ENCODE data around the gene ANKEF1.
A peak's percentile ranks its signal among the peaks of the same experiment; 100 is the strongest.

The ANKEF1 gene

DNA sequence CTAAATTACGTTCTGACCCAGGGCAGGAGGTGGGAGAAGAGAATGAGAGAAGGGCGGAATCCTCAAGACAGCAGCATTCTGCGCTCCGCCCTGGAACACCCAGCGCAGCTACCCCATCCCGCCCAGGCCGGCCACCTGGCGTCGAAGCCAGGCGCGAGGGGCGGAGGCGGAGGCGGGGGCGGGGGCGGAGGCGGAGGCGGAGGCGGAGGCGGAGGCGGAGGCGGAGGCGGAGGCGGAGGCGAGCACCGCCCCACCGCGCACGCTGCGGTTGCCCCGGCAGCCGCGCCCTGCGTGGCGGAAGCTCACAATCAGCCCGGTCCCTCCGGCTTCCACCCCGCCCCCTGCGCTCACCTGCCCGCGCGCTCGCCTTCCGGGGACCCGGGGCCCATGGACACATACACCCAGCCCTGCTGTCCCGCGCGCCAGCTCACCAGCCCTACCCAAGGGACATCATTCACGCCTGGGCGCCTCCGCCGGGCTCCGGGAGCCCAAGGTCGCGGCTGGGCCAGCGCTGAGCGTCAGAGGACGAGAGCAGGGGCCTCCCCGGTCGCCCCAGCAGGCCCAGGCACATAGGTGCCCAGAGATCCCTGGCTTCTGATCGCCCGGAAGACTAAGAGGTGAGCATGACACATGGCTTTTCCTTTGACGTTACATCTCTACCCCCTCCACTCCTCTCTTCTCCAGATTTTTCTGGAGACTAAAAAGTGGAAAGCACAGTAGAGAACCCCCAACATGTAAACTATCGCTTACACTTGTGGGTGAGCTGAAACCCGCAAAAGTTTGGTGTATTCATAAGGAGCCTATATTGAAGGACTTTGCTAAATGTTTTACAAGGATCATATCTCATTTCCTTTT, at the start of gene ANKEF1:
Gene ANKEF1 (plus strand): TSS at position 271 of the 855 bp plus-strand sequence. CDS start 3,315 bp downstream, outside the sequence.
- DNase-seq (ENCODE audit: low spot score in 2 of 2) (peak; percentile 69 to 70), ATAC-seq (ENCODE audit: low read depth) (peak; percentile 96)
- no peaks in the 10 kb centered on the region for H3K9me3 Mint-ChIP-seq
- peak within 1 kb of the TSS; percentile 72 for H3K4me3 Mint-ChIP-seq
- H3K36me3 Mint-ChIP-seq = no peaks in the 10 kb centered on the region
- peak within 1 kb of the TSS; percentile 53 for H3K27ac Mint-ChIP-seq
- no peaks in the 10 kb centered on the region for H3K27me3 Mint-ChIP-seq
- H3K4me1 Mint-ChIP-seq = peaks cover 10% of the 10 kb centered on the region

DNA sequence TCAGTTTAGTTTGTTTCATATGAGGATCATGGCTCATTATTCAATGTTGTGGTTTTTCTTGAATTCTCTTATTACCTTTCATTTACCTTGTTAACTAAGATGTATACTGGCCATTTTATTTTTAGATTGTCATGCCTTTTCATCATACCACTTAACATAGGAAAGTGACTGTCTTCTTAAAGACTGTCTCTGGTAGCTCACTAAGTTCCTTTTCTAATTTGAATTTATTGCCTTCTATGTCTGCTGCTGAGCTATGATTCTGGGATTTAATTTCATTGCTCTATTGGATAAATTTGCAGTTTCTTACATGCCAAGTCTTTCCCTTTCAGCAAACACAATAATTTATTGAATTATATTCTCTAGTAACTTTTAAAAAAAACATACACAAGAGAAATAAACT, 49.5 kb upstream of the ANKEF1 start:
- Mint-ChIP-seq H3K9me3 (no peaks in the 10 kb centered on the region), H3K36me3 (no peaks in the 10 kb centered on the region), H3K4me3 (no peak overlapping the region), H3K4me1 (no peaks in the 10 kb centered on the region), H3K27ac (no peak overlapping the region), H3K27me3 (peaks cover 4% of the 10 kb centered on the region)
- DNase-seq (ENCODE audit: low spot score in 2 of 2) = no peak
- ATAC-seq (ENCODE audit: low read depth) = no peak

DNA sequence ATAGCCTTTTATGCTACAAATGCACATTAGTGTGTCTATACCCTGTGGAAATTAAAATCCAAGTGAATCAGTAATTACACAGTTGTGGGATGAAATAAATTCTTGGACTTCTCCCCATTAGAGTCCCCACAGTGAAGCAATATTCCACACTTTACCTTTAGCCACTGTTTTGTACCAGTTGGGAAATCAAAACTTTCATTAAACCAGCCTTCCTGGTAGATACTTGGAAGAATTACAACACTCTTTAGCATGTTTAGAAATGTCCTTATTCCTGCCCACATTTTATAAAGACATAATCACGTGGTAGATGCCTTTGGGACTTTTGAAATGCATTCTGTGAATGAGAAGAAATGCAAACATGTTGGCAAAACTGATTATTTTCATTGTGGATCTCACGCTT, 49.0 kb upstream of the ANKEF1 start:
- no peak for DNase-seq (ENCODE audit: low spot score in 2 of 2)
- H3K4me1 Mint-ChIP-seq = no peaks in the 10 kb centered on the region
- H3K27ac Mint-ChIP-seq = no peak overlapping the region
- ATAC-seq (ENCODE audit: low read depth) = no peak
- no peak overlapping the region for H3K4me3 Mint-ChIP-seq
- H3K36me3 Mint-ChIP-seq = no peaks in the 10 kb centered on the region
- H3K9me3 Mint-ChIP-seq = no peaks in the 10 kb centered on the region
- peaks cover 4% of the 10 kb centered on the region for H3K27me3 Mint-ChIP-seq

DNA sequence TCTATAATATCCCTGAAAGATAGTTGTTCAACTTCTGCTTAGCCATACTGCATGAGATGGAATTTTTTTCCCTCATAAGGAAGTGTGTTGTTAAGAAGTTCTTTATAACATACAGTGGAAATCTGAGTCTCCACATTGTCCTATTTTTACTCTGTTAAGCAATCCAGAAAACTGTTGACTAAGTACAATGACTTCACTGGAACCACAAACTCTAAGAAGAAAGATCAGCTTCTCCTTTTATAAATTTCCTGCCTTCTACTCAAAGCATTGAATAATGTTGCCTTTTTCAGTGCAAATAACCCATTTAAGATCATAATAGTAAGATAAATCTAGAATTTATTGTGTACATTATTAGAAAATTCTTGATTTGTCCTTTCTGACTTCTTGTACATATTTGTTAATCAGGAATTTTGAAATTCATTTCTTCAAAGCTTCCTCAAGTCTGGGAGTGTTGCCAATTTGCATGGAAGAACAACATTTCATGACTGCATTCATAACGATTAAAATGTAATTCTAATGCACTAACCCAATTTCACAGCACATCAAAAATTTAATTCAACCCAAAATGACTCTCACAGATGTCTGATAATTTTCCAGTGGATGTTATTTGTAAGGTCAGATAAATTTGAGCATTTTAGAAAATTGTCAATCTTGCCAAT, 45.6 kb upstream of the ANKEF1 start:
- ATAC-seq (ENCODE audit: low read depth) = no peak
- Mint-ChIP-seq H3K27ac (no peak overlapping the region), H3K36me3 (no peaks in the 10 kb centered on the region), H3K9me3 (no peaks in the 10 kb centered on the region), H3K4me1 (no peaks in the 10 kb centered on the region), H3K27me3 (peaks cover 8% of the 10 kb centered on the region), H3K4me3 (no peak overlapping the region)
- no peak for DNase-seq (ENCODE audit: low spot score in 2 of 2)

DNA sequence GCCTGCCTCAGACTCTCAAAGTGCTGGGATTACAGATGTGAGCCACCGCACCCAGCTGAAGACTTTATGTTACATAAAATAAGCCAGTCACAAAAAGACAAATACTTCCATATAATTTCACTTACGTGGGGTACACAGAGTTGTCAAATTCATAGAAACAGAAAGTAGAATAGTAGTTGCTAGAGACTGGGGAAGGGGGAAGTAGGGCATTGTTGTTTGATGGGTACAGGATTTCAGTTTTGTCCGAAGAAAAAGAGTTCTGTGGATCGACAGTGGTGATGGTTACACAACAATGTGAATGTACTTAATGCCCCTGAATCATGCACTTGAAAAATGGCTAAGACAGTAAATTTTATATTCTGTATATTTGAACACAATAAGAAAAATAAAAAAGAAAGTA, 41.6 kb upstream of the ANKEF1 start:
- peaks cover 6% of the 10 kb centered on the region for H3K27me3 Mint-ChIP-seq
- H3K4me3 Mint-ChIP-seq = no peak overlapping the region
- H3K4me1 Mint-ChIP-seq = no peaks in the 10 kb centered on the region
- H3K9me3 Mint-ChIP-seq = peaks cover 3% of the 10 kb centered on the region
- no peak overlapping the region for H3K27ac Mint-ChIP-seq
- H3K36me3 Mint-ChIP-seq = peaks cover 2% of the 10 kb centered on the region
- no peak for ATAC-seq (ENCODE audit: low read depth)
- DNase-seq (ENCODE audit: low spot score in 2 of 2) = no peak

DNA sequence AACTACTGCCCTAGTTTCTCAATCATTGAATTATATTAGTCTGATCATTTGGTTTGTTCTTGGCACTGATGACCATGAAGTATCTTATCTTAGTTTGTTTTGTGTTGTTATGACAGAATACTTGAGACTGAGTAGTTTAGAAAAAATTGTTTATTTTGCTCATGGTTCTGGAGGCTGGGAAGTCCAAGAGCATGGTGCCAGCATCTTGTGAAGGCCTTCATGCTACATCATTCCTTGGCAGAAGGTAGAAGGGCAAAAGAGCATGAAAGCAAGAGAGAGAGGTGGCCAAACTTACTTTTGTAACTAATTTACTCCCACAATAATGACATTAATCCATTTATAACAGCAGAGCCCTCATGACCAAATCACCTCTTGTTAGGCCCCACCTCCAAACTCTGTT, 40.1 kb upstream of the ANKEF1 start:
- H3K4me3 Mint-ChIP-seq = no peak overlapping the region
- H3K36me3 Mint-ChIP-seq = peaks cover 2% of the 10 kb centered on the region
- H3K4me1 Mint-ChIP-seq = peaks cover 2% of the 10 kb centered on the region
- peaks cover 6% of the 10 kb centered on the region for H3K27me3 Mint-ChIP-seq
- no peak for DNase-seq (ENCODE audit: low spot score in 2 of 2)
- no peak for ATAC-seq (ENCODE audit: low read depth)
- peaks cover 3% of the 10 kb centered on the region for H3K9me3 Mint-ChIP-seq
- no peak overlapping the region for H3K27ac Mint-ChIP-seq

DNA sequence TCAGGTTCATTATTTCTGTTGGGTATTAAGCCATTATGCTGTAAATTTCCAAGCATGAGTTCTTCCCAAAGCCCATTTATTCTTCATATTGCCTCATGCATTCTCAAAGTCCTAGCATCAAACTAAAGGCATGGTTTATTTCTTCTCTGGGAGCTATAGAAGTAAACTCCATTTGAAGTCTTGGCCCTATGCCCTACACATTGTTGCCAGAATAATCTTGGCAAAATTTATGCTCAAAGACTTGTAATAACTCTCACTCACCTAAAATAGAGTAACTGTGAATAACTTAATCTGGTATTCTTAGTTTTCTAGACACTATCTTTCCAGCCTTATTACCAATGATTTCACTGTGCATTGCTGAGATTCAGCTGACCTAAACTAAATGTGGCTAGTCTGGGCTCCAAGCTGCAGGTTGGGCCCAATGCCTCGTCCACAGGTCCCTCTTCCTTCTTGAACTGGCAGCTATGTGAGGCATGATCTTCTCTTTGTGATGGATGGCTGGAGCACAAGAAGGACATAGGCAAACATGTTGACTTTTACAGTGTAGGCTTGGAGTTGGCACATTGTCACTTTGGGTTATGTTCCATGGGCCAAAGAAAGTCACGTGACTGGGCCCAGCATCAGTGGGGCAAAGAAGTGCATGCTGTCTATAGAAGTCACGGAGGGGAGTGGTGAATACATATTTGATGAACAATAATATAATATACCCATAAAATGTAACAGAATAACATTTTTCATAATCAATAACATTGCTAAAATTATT, 39.1 kb upstream of the ANKEF1 start:
- H3K4me1 Mint-ChIP-seq = peaks cover 2% of the 10 kb centered on the region
- no peak overlapping the region for H3K4me3 Mint-ChIP-seq
- H3K27me3 Mint-ChIP-seq = peaks cover 6% of the 10 kb centered on the region
- no peak overlapping the region for H3K27ac Mint-ChIP-seq
- ATAC-seq (ENCODE audit: low read depth) (no peak), DNase-seq (ENCODE audit: low spot score in 2 of 2) (no peak)
- peaks cover 2% of the 10 kb centered on the region for H3K36me3 Mint-ChIP-seq
- H3K9me3 Mint-ChIP-seq = peaks cover 3% of the 10 kb centered on the region

DNA sequence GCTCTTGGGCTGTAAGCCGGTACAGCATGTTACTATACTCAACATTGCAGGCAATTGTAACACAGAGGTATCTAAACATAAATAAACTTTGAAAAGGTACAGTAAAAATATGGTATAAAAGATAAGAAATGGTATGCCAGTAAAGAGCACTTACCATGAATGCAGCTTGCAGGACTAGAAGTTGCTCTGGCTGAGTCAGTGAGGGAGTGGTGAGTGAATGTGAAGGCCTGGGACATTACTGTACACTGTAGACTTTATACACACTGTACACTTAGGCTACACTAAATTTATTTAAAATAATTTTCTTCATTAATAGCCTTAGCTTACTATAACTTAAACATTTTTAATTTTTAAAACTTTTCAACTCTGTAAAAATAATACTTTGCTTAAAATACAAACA, 37.8 kb upstream of the ANKEF1 start:
- DNase-seq (ENCODE audit: low spot score in 2 of 2) = no peak
- Mint-ChIP-seq H3K36me3 (peaks cover 2% of the 10 kb centered on the region), H3K9me3 (peaks cover 3% of the 10 kb centered on the region), H3K27me3 (peaks cover 2% of the 10 kb centered on the region), H3K4me1 (peaks cover 2% of the 10 kb centered on the region), H3K27ac (no peak overlapping the region), H3K4me3 (no peak overlapping the region)
- no peak for ATAC-seq (ENCODE audit: low read depth)

DNA sequence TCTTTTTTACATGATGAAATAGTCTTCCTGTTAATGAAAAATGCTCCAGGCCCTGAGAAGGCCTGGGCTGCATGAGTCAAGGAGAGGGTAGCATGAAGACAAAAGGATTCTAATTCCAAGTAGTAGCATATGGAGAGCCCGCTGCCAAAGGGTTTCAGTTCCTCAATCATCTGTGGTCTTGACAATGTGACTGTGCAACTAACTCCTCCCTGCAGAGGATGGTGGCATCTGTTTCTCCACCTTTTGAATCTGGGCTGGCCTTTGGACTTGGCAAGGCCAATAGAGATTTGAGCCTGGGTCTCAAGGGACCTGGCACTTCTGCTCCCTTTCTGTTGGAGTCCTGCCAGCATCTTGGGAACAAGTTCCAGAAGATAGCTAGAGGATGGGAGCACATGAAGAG, 35.1 kb upstream of the ANKEF1 start:
- peaks cover 1% of the 10 kb centered on the region for H3K36me3 Mint-ChIP-seq
- H3K4me1 Mint-ChIP-seq = peaks cover 2% of the 10 kb centered on the region
- H3K27me3 Mint-ChIP-seq = peaks cover 3% of the 10 kb centered on the region
- H3K9me3 Mint-ChIP-seq = peaks cover 1% of the 10 kb centered on the region
- H3K27ac Mint-ChIP-seq = no peak overlapping the region
- DNase-seq (ENCODE audit: low spot score in 2 of 2) (peak in 1 of 2 donors; percentile 5), ATAC-seq (ENCODE audit: low read depth) (peak; percentile 82)
- no peak overlapping the region for H3K4me3 Mint-ChIP-seq

DNA sequence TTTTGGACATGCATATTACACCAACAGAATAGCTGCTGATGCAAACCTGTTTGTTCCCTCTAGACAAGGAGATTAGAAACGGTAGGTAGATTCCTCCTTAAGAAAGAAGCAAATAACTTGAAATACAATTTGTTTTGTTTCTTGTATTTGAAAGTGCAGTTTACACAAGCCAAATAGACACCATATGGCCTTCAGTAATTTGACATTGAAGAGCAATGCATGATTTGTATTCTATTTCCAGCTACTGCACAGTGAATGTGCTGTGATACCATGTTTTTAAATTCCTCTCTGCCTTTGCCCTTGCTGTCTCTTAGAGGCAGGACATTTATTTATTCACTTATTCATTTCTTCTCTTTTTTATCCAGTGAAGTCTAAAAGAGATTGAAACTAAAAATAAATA, 31.9 kb upstream of the ANKEF1 start:
- peaks cover 3% of the 10 kb centered on the region for H3K4me1 Mint-ChIP-seq
- no peaks in the 10 kb centered on the region for H3K36me3 Mint-ChIP-seq
- H3K9me3 Mint-ChIP-seq = no peaks in the 10 kb centered on the region
- no peak for DNase-seq (ENCODE audit: low spot score in 2 of 2)
- no peak overlapping the region for H3K4me3 Mint-ChIP-seq
- H3K27me3 Mint-ChIP-seq = peaks cover 5% of the 10 kb centered on the region
- H3K27ac Mint-ChIP-seq = no peak overlapping the region
- no peak for ATAC-seq (ENCODE audit: low read depth)

DNA sequence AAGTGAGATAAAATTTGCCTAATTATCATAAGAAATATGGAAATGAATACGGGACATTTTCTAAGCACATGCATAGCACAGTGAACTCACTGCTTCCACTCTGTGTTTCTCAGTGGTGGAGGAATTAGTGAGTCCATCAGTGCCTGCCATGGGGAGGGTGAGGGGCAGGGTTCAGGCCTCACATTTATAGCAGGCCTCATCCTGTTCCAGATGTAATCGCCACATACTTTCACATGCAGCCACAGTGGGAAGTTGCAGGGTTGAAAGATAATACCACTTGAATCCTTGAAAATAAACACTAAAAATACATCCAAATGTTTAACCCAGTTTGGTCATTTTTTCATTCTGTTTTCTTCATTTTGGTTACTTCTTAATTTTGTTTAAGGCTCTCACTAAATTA, 29.9 kb upstream of the ANKEF1 start:
- Mint-ChIP-seq H3K9me3 (no peaks in the 10 kb centered on the region), H3K27me3 (peaks cover 9% of the 10 kb centered on the region), H3K4me3 (no peak overlapping the region), H3K27ac (no peak overlapping the region), H3K4me1 (peaks cover 3% of the 10 kb centered on the region), H3K36me3 (no peaks in the 10 kb centered on the region)
- DNase-seq (ENCODE audit: low spot score in 2 of 2) (no peak), ATAC-seq (ENCODE audit: low read depth) (no peak)

DNA sequence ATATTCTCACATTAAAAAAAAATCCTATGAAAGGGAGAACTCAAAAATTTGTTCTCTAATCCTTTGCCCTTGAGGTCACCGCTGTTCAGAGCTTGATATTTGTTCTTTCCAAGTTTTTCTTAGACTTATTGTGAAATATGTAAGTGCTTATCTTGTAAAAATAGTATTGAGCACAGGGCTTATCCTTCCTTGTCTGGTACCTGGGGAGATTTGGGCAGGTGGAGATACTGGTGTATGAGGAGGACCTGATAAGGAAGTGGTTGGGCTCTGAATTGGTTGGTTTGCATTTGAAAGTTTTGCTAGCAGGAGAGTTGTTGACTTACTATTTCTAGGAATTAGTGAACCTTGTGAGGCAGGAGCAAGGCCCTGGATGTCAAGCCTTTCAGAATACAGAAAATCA, 28.9 kb upstream of the ANKEF1 start:
- peaks cover 3% of the 10 kb centered on the region for H3K4me1 Mint-ChIP-seq
- DNase-seq (ENCODE audit: low spot score in 2 of 2) (no peak), ATAC-seq (ENCODE audit: low read depth) (no peak)
- no peaks in the 10 kb centered on the region for H3K9me3 Mint-ChIP-seq
- H3K36me3 Mint-ChIP-seq = no peaks in the 10 kb centered on the region
- H3K27ac Mint-ChIP-seq = no peak overlapping the region
- H3K27me3 Mint-ChIP-seq = peaks cover 9% of the 10 kb centered on the region
- no peak overlapping the region for H3K4me3 Mint-ChIP-seq

DNA sequence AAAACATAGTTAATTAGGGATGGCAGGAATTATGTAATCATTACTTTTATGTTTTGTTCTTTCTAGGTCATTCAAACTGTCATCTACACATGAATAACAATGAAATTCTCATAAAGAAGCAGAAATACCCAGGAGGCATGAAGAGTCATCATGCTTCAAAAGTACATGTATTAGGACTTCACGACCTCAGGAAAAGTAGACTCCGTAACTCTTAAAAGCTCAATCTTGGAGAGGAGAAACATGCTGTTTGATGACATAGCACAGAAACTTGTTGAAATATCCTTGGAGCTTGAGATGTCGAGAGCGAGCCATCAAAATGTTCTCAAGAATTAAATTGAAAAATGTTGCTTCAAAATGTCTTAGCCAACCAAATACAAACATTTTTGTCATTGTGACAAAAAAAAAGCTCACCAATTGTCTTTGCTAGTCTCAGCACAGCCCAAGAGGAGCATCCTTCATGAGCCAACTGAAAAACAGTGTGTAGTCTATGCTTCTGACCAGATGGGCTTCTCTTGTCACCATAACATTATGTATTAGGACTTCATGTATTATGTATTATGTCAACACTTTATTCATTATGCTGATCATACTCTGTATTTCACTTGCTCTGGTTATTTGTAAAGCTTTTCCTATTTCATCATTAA, 28.2 kb upstream of the ANKEF1 start:
- Mint-ChIP-seq H3K27ac (no peak overlapping the region), H3K9me3 (no peaks in the 10 kb centered on the region), H3K27me3 (peaks cover 9% of the 10 kb centered on the region), H3K4me1 (peaks cover 3% of the 10 kb centered on the region), H3K36me3 (no peaks in the 10 kb centered on the region), H3K4me3 (no peak overlapping the region)
- DNase-seq (ENCODE audit: low spot score in 2 of 2) = no peak
- no peak for ATAC-seq (ENCODE audit: low read depth)

DNA sequence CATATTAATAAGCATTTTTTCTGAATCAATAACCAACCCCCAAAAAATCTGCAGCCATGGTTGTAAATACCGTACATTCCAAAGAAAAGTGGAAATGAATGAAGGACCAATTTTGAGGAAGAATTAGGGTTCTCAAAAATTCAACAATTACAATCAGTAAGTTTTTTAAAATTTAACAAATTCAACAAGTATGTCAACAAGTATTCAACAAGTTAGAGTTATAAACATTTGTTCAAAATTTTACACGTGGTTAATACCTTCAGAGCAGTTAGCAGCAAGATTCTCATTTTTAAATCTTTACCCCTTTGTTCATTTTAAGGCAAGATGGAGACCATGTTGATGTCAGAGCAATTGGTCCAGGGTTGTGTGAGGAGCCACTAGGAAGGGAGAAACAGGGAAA, 27.6 kb upstream of the ANKEF1 start:
- H3K4me3 Mint-ChIP-seq = no peak overlapping the region
- ATAC-seq (ENCODE audit: low read depth) = no peak

More for the DNA sequence above, 27.6 kb upstream of the ANKEF1 start:
- Mint-ChIP-seq H3K27ac (no peak overlapping the region), H3K4me1 (peaks cover 3% of the 10 kb centered on the region), H3K9me3 (no peaks in the 10 kb centered on the region), H3K27me3 (peaks cover 9% of the 10 kb centered on the region), H3K36me3 (no peaks in the 10 kb centered on the region)
- DNase-seq (ENCODE audit: low spot score in 2 of 2) = no peak
